Trophoblast cell (in vitro differentiated cells and primary cell): Measurements from ENCODE around the gene EVPLL.
A peak's percentile ranks its signal among the peaks of the same experiment; 100 is the strongest.

Source experiments
- DNase-seq, 2 donors: peaks; one replicate each; pipeline ENCODE4 v3.0.0-alpha.2; 2016
- H2AFZ ChIP-seq: 2 replicates; pipeline ENCODE4 v1.6.1; 2013; ENCODE audit warnings: low read length, moderate library complexity, mild to moderate bottlenecking; ENCODE audit not compliant: insufficient read depth, poor library complexity
- H2AK5ac ChIP-seq: 2 replicates; pipeline ENCODE4 v1.6.1; 2013; ENCODE audit warnings: mild to moderate bottlenecking, low read length
- H2BK120ac ChIP-seq: 2 replicates; pipeline ENCODE4 v1.6.1; 2013; ENCODE audit warnings: low read length, mild to moderate bottlenecking, moderate library complexity; ENCODE audit not compliant: insufficient read depth, poor library complexity
- H2BK12ac ChIP-seq: 2 replicates; pipeline ENCODE4 v1.6.1; 2013; ENCODE audit warnings: mild to moderate bottlenecking, low read length, moderate library complexity
- H2BK5ac ChIP-seq: 2 replicates; pipeline ENCODE4 v1.6.1; 2013; ENCODE audit warnings: low read length, low read depth, moderate library complexity, mild to moderate bottlenecking; ENCODE audit not compliant: poor library complexity
- H3K14ac ChIP-seq: 2 replicates; pipeline ENCODE4 v1.6.1; 2013; ENCODE audit warnings: mild to moderate bottlenecking, low read length
- H3K18ac ChIP-seq: 2 replicates; pipeline ENCODE4 v1.6.1; 2013; ENCODE audit warnings: mild to moderate bottlenecking, low read length
- H3K23ac ChIP-seq: 2 replicates; pipeline ENCODE4 v1.6.1; 2013; ENCODE audit warnings: low read length
- H3K27ac ChIP-seq: 2 replicates; pipeline ENCODE4 v1.5.1; 2013; ENCODE audit warnings: low read depth, mild to moderate bottlenecking, inconsistent platforms, low read length, moderate library complexity
- H3K27me3 ChIP-seq: 2 replicates; pipeline ENCODE4 v1.6.1; 2013; ENCODE audit warnings: inconsistent platforms, mild to moderate bottlenecking, low read length, moderate library complexity; ENCODE audit not compliant: insufficient read depth
- H3K36me3 ChIP-seq, 2 experiments: 1 replicate in 1 of 2; 2 replicates in 1 of 2; pipeline ENCODE4 v1.6.1; 2013; ENCODE audit warnings: low read length in 2 of 2, mild to moderate bottlenecking in 2 of 2, moderate library complexity in 1 of 2; ENCODE audit not compliant: insufficient read depth in 2 of 2, control insufficient read depth in 1 of 2
- H3K4ac ChIP-seq: 2 replicates; pipeline ENCODE4 v1.6.1; 2013; ENCODE audit warnings: low read depth, mild to moderate bottlenecking, low read length, moderate library complexity
- H3K4me1 ChIP-seq, 2 experiments: 1 replicate in 1 of 2; 2 replicates in 1 of 2; pipeline ENCODE4 v1.6.1; 2013; ENCODE audit warnings: low read length in 2 of 2, mild to moderate bottlenecking in 2 of 2, moderate library complexity in 1 of 2; ENCODE audit not compliant: insufficient read depth in 2 of 2, control insufficient read depth in 1 of 2
- H3K4me2 ChIP-seq: 2 replicates; pipeline ENCODE4 v1.6.1; 2013; ENCODE audit warnings: inconsistent platforms, mild to moderate bottlenecking, low read length, moderate library complexity
- H3K4me3 ChIP-seq: 2 replicates; pipeline ENCODE4 v1.5.1; 2013; ENCODE audit warnings: mild to moderate bottlenecking, low read depth, low read length, inconsistent platforms
- H3K79me1 ChIP-seq: one replicate; pipeline ENCODE4 v1.6.1; 2013; ENCODE audit warnings: low read length
- H3K79me2 ChIP-seq: 2 replicates; pipeline ENCODE4 v1.6.1; 2013; ENCODE audit warnings: low read length, mild to moderate bottlenecking; ENCODE audit not compliant: control insufficient read depth, insufficient read depth, poor library complexity
- H3K9ac ChIP-seq: 2 replicates; pipeline ENCODE4 v1.6.1; 2013; ENCODE audit warnings: mild to moderate bottlenecking, low read length
- H3K9me3 ChIP-seq: 2 replicates; pipeline ENCODE4 v1.6.1; 2013; ENCODE audit warnings: low read depth, mild to moderate bottlenecking, control low read depth, inconsistent platforms, low read length; ENCODE audit not compliant: insufficient read depth
- H4K12ac ChIP-seq: 2 replicates; pipeline ENCODE4 v1.6.1; 2013; ENCODE audit warnings: low read depth, mild to moderate bottlenecking, low read length, moderate library complexity
- H4K8ac ChIP-seq: 2 replicates; pipeline ENCODE4 v1.6.1; 2013; ENCODE audit warnings: low read depth, mild to moderate bottlenecking, low read length, moderate library complexity
- H4K91ac ChIP-seq: one replicate; pipeline ENCODE4 v1.6.1; 2013; ENCODE audit warnings: low read depth, mild to moderate bottlenecking, low read length, moderate library complexity
- WGBS: extraction: QIAGEN DNeasy Blood & Tissue Kit; methylation state at CpG from one replicate; pipeline ENCODE4 v1.1.7; 2013; ENCODE audit warnings: missing lambda C conversion rate; ENCODE audit not compliant: insufficient read length, insufficient coverage; ENCODE audit errors: extremely low coverage; 5-methylcytosine and 5-hydroxymethylcytosine counted together

EVPLL gene

DNA sequence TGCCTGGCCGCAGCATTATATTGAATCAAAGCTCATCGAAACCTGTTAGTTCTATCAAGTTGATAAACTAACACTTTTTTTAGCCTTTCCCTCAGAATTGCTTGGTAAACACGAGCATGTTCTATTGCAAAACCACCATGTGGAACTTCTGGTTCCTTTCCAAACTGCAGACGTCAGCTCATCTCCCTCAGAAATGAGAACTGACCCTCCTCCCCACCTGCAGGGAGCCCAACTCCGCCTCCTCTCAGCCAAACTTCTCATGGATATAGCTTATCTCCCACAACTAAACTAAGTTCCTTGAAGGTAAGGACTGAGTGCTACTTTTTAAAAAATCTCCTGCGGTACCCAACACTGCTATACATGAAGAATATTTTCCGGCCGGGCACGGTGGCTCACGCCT, 21.0 kb upstream of the EVPLL start:
- H3K9me3 ChIP-seq = no peaks in the 10 kb centered on the region
- WGBS = no CpG with 5 or more reads among the region's 10 CpGs

DNA sequence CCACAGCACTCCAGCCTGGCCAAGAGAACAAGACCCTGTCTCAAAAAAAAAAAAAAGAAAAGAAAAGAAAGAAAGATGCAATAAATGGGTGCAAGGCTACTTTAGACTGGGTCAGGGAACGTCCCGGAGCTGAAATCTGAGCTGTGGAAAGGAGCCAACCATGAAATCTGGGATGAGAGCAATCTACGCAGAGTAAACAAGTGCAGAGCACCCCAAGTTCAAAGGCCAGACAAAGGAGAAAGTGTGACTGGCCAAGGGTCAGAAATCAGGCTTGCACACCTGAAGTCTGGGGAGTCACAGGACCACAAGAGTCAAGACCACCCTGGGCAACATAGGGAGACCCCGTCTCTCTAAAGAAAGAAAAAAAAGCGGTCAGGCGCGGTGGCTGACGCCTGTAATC, 17.1 kb upstream of the EVPLL start:
- Histone ChIP-seq H4K12ac (no peak overlapping the region), H3K9ac (peak overlapping the region; percentile 40), H3K36me3 (peaks cover 7 to 16% of the 10 kb centered on the region in 2 experiments), H3K79me2 (peaks cover 12% of the 10 kb centered on the region), H2BK5ac (no peak overlapping the region), H3K4me3 (no peak overlapping the region), H4K8ac (no peak overlapping the region), H2AK5ac (no peak overlapping the region), H3K27ac (no peak overlapping the region), H4K91ac (no peak overlapping the region), H3K23ac (no peak overlapping the region), H3K79me1 (peaks cover 6% of the 10 kb centered on the region), H3K4ac (peak overlapping the region; percentile 86), H3K27me3 (no peaks in the 10 kb centered on the region), H3K14ac (no peak overlapping the region), H3K9me3 (no peaks in the 10 kb centered on the region), H3K18ac (no peak overlapping the region), H2BK12ac (no peak overlapping the region), H3K4me2 (no peak overlapping the region), H2BK120ac (no peak overlapping the region), H2AFZ (no peak overlapping the region), H3K4me1 (peaks cover 2 to 8% of the 10 kb centered on the region in 2 experiments)
- no peak for DNase-seq
- no CpG with 5 or more reads among the region's 8 CpGs for WGBS

More for the DNA sequence above, 21.0 kb upstream of the EVPLL start:
- Histone ChIP-seq H3K4ac (no peak overlapping the region), H2AK5ac (no peak overlapping the region), H3K4me3 (no peak overlapping the region), H2AFZ (no peak overlapping the region), H3K27me3 (no peaks in the 10 kb centered on the region), H3K4me1 (no peaks in the 10 kb centered on the region), H2BK120ac (no peak overlapping the region), H4K91ac (no peak overlapping the region), H3K79me2 (peaks cover 4% of the 10 kb centered on the region), H3K36me3 (peaks cover 18 to 33% of the 10 kb centered on the region in 2 experiments), H3K4me2 (no peak overlapping the region), H3K18ac (no peak overlapping the region), H2BK12ac (no peak overlapping the region), H4K8ac (no peak overlapping the region), H3K27ac (no peak overlapping the region), H3K9ac (no peak overlapping the region), H2BK5ac (no peak overlapping the region), H4K12ac (no peak overlapping the region), H3K23ac (no peak overlapping the region), H3K79me1 (no peaks in the 10 kb centered on the region), H3K14ac (no peak overlapping the region)
- peak in 1 of 2 donors; percentile 19 for DNase-seq

DNA sequence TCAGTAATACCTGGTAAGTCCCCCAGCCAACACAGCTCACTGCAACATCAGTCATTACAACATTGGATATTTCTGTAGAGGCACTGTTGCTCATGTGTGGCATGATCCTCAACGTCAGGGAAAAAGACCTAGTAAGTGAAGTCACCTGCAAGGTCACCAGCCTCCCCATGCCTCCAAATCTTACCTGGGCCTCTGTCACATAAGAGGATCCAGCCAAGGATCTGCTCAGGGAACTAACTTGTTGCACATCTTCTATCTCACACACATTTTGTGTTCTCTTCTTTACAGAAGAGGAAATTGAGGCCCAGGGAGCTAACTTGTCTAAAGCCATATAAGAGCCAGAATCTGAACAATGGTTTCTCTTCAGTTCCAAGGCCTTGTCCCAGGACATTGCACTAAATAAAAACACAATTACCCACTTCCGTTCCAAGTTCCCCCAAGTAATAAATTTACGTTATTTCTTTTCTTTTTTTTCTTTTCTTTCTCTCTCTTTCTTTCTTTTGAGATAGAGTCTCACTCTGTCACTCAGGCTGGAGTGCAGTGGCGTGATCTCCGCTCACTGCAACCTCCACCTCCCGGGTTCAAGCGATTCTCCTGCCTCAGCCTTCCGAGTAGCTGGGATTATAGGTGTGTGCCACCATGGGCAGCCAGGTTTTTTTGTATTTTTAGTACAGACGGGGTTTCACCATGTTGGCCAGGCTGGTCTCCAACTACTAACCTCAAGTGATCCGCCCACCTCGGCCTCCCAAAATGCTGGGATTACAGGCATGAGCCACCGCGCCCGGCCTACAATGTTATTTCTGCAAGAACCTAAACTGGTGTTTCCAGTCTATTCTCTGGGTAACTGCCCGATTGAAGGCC, 15.5 kb upstream of the EVPLL start:
- 100% methylated on average over 2 of the region's 15 CpGs for WGBS
- H3K27ac ChIP-seq = no peak overlapping the region
- peaks cover 7 to 15% of the 10 kb centered on the region in 2 experiments for H3K36me3 ChIP-seq
- no peak overlapping the region for H2BK12ac ChIP-seq
- H3K79me1 ChIP-seq = peaks cover 6% of the 10 kb centered on the region
- H2BK120ac ChIP-seq = no peak overlapping the region
- peak overlapping the region; percentile 65 for H3K4me2 ChIP-seq
- peak overlapping the region; percentile 77 for H2AFZ ChIP-seq
- no peaks in the 10 kb centered on the region for H3K9me3 ChIP-seq
- H3K9ac ChIP-seq = no peak overlapping the region
- no peak overlapping the region for H3K14ac ChIP-seq
- H3K18ac ChIP-seq = no peak overlapping the region
- no peak overlapping the region for H4K12ac ChIP-seq
- H4K8ac ChIP-seq = no peak overlapping the region
- no peaks in the 10 kb centered on the region for H3K27me3 ChIP-seq
- H4K91ac ChIP-seq = peak overlapping the region; percentile 87
- no peak overlapping the region for H3K23ac ChIP-seq
- peak in 1 of 2 donors; percentile 12 for DNase-seq
- peak overlapping the region; percentile 64 for H3K4ac ChIP-seq
- peaks cover 12% of the 10 kb centered on the region for H3K79me2 ChIP-seq
- H3K4me1 ChIP-seq = peaks cover 2 to 8% of the 10 kb centered on the region in 2 experiments
- no peak overlapping the region for H2BK5ac ChIP-seq
- no peak overlapping the region for H2AK5ac ChIP-seq
- H3K4me3 ChIP-seq = peak overlapping the region; percentile 98

DNA sequence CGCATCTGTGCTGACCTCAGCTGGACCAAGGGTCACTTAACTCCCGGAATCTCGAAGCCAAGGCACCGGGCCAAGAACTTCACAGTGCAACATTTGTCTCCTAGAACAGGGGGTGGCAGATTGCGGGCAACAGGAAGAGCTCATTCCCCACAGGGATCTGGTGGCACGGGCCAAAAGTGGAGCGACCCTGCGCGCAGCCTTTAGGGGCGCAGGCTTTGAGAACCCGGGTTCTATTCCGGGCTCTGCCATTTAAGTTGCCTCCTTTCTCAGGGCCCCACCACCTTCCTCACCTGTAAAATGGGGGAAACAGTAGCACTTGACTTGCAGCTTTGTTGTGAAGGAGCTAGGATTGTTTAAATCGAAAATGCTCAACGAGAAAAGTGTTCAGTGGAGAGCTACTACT, 14.9 kb upstream of the EVPLL start:
- Histone ChIP-seq H3K4me2 (peak overlapping the region; percentile 65), H3K18ac (peak overlapping the region; percentile 91), H3K4me1 (peaks cover 2 to 8% of the 10 kb centered on the region in 2 experiments), H3K9ac (peak overlapping the region; percentile 35), H2AK5ac (no peak overlapping the region), H3K79me1 (peaks cover 6% of the 10 kb centered on the region), H2BK120ac (no peak overlapping the region), H3K4ac (peak overlapping the region; percentile 80), H3K23ac (no peak overlapping the region), H4K8ac (peak overlapping the region; percentile 75), H3K36me3 (peaks cover 7 to 15% of the 10 kb centered on the region in 2 experiments), H3K27ac (peak overlapping the region; percentile 20), H3K4me3 (peak overlapping the region; percentile 98), H4K91ac (peak overlapping the region; percentile 87), H4K12ac (peak overlapping the region; percentile 75), H3K9me3 (no peaks in the 10 kb centered on the region), H3K79me2 (peaks cover 12% of the 10 kb centered on the region), H2BK5ac (peak overlapping the region; percentile 25), H3K27me3 (no peaks in the 10 kb centered on the region), H2BK12ac (no peak overlapping the region), H2AFZ (peak overlapping the region; percentile 77), H3K14ac (peak overlapping the region; percentile 87)
- no CpG with 5 or more reads among the region's 14 CpGs for WGBS
- peak; percentile 92 to 93 for DNase-seq
